Amygdala (tissue), 56 donors: ENCODE data around the gene CKS2.
"Not testable (repeated sequence)": the region's sequence is repeated elsewhere in the genome, so short reads cannot be mapped to it uniquely, and the experiment has no call there.

ENCODE experiments used
- DNase-seq, 56 donors: peaks; one replicate each; lab custom pipeline; 2025; lab: John Stamatoyannopoulos, UW

The CKS2 gene

GRCh38 chr9:89309608-89310474 lies 1.2 kb upstream of the CKS2 start:
- DNase-seq = peak in 1 of 56 donors; percentile 36

DNA sequence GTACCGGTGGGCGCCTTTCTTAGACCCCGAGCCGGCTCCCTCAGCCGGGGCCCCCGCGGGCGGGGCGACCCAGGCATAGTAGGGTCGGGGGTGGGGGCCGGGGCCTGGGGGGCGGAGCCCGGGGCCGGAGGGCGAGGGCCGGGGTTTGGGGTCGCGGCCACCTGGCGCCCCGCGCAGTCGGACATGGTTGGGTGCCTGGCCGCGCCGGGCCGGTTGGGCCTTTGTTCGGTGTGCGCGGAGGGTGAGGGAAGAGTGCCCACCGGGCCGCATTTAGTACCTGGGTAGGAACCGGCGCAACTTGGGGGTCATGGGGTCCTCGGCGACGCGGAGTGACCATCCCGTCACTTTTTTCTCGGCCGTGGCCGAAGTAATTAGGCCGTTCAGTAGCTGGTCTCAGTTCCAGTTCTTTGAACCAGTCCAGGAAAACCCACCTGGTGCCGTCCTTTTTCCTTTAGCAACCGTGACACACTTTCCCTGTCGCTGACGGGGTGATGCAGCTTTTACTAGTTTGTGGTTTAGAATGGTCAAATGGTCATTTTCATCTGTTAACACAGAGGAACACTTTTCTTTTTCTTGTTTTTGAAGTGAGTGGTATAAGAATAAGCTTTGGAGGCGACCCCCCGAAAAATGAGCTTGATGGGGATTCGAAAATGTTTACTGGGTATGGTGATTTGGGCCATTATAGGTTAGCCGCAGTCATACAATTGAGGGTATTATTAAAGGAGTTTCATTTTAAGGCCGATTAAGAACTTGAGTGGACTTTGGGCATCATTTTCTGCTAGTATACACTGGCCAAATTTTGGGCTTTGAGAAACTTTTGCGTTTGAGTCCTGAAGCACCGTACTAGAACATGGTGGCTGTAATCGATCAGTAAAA lies 589 bp downstream of the CKS2 start:
- DNase-seq = peak in 2 of 56 donors; percentile 32 to 64

GRCh38 chr9:89312222-89312571 lies 1.2 kb downstream of the CKS2 start:
- DNase-seq = no peak

- no peak for DNase-seq
These were observed 2.8 kb downstream of the CKS2 start for GRCh38 chr9:89313842-89314241.

GRCh38 chr9:89314955-89315354 lies 4.0 kb downstream of the CKS2 start:
- DNase-seq = no peak

- DNase-seq = no peak
These were observed 4.5 kb downstream of the CKS2 start for GRCh38 chr9:89315482-89315881.

DNA sequence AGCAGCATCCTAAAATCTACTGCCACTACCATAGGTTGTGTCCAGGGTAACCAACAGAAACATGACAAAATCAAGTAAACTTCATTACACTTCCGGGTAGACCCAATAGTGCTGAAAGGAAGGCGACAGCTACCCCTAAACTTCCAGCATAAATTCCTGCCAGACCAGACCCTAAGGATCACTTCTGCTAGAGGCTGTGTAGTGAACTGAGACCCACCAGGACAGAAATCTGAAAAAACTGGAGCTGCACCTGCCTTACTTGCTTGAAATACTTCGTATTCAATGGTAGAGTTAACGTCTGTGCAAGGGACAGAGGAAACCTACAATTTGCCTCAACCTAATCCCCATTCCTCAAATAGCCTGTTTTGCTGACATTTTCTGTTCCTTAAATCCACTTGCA lies 6.3 kb downstream of the CKS2 start:
- DNase-seq = no peak

DNA sequence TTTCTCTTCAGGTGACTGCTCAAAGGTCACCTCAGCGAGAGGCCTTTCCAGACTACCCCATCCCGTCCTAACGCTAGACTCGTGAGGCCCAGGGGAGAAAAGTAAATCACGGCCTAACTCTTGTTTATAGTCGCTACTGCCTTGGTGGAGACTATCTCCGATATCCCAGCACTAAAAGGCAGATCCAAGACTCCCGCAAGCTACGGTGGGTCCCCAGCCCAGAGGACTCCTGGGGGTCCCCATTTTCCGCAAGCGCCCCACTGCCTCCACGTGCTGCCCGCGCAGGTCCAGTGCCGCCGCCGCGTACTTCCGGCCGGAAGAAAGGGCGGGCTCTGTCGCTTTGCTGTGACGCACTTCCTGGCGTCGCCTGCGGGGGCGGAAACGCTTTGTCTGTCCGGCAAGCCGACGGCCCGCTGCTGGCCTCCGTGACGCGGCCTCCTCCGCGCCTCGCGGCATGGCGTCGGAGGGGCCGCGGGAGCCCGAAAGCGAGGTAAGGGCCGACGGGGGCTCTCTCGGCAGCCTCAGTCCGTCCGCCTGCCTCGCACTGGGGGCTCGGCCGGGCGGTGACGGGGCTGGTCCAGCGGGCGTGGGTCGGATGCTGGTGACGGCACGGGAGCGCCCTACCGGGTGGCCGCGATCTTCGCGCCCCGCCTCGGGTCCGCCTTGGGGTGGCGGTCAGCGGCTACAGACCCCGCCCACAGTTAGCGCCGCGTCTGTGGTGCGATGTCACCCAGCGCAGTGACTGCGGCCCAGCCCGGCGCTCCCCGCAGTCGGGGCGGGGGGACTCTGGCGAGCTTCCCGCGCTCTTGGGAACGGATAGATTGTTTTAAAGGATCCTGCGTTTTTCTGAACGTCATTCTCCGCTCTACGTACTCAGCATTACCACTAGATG lies 7.4 kb downstream of the CKS2 start, which contains the start of gene SECISBP2:
TSS of gene SECISBP2 (plus strand) at position 378 of the 892 bp plus-strand sequence. CDS start at position 455, 77 bp downstream.
- DNase-seq = peak; percentile 74 to 99 (median 92)

DNA sequence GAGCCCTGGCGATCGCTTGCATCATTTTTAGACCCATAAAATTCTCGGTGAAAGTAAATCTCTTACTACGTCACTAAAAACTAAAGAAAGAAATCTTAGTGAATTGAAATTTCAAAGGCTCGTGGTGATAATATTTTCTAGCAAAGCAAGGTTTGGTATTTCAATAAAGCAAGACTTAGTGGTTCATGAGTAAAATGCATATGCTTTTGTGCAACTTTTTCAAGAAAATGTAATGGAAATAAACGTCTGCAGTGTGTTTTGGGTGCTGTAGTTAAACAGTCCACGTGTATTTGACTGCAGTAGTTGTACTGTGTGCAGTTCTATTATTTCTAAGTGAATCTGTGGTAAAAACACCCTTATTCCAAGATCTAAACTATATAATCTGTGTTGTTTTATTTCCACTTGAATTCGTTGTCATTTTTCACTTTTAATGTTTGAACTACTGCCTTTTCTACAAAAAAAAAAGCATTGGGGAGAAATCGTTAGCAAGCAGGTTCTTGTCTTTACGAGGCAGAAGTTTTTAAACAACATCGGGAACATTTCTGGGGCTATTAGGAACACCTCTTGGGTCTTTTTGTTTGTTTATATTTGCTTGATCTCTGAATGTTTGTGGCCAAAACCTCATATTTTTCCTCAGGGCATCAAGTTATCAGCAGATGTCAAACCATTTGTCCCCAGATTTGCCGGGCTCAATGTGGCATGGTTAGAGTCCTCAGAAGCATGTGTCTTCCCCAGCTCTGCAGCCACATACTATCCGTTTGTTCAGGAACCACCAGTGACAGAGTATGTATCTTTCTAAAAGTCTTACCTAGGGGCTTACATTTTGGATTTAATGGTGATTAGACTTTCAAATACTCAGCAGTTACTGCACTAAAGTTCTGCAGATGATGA lies 8.3 kb downstream of the CKS2 start:
- DNase-seq = no peak

- DNase-seq = no peak
These were observed 12.4 kb downstream of the CKS2 start for GRCh38 chr9:89323390-89323789.

- DNase-seq = no peak
These were observed 14.7 kb downstream of the CKS2 start for GRCh38 chr9:89325733-89326132.

- no peak for DNase-seq
These were observed 17.1 kb downstream of the CKS2 start for GRCh38 chr9:89328064-89328463.

DNA sequence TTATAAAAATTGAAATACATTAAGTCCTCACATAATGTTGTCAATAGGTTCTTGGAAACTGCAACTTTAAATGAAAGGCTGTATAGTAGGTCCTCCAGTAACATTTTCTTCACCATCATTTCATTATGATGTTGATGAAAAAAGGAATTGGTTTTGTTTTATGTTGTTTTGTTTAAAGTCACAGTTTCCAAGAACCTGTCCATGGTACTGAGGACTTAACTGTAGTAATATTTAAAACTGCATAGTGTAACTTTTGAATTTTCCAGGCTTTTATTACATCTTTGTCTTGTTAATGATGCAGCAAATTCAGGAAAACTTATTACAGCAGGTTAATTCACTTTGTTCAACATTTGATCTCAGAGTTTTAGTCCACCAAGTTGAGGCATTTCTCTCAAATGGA lies 18.9 kb downstream of the CKS2 start:
- DNase-seq = no peak

DNA sequence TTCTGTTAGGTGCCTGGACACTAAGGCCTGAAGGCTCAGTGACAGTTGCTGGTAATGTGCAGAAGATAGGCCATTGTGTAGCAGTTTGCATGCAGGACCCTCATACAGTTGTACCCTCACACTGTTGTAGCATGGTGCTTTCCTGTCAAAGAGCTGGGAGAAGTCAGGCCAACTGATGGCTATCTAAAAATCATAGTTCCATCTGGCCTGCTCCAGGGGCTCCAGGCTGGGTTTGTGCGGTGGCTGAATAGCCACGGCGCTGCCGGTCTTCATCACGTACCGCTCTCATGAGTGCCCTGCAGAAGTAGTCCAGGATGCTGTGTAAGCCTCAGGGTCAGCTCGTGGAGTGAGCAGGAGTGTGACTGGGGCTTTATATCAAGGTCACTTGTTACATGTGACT lies 19.5 kb downstream of the CKS2 start:
- DNase-seq = no peak

- no peak for DNase-seq
These were observed 28.8 kb downstream of the CKS2 start for GRCh38 chr9:89339807-89340206.

DNA sequence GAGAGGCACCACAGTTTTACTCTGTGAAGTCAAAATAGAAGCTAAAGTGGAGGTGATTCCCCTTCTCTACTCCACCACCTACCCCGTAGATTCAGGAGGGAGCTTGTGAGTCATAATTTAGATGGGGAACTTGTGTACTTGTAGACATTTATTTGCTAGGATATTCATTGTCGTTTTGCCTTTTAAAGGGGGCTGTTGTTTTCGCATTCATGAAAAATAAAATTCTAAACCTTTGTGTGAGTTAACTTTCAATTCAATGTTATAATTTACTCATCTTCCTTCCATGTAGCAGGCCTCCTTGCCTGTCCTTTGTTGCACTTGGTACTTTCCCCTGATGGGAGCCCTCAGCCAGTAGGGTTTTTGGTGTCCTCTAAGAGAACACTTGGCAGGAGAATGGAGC lies 29.3 kb downstream of the CKS2 start:
- no peak for DNase-seq

DNA sequence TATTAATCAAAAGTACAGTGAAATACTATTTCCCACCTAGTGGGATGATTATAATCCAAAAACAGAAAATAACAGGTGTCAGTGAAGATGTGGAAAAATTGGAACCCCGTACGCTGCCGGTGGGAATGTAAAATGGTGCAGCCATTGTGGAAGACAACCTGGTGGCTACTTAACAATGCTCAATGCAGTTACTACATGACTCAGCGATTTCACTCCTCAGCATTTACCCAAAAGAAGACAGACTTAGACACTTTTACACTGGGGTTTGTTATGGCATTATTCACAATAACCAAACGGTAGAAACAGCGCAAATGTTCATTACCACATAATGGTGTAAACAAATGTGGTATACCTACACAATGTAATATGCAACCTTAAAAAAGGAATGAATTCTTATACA lies 31.2 kb downstream of the CKS2 start:
- no peak for DNase-seq

DNA sequence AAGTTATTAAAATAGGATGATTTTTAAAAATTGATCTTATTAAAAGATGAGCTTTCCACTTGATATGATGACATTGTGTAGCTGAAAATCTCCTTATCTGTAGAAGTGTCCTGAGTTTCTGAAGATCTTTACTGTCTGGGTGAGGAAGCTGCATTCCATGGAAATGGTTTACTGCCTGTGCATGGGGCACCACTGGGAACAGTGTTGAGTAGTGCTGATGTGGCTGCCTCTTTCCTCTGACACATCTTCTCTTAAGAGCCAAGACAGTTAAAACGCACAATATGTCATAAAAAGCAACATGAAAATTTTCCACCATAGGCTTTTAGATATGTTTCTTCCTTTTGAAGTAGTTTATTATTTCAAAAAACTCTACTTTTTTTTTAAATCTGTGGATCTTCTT lies 32.0 kb downstream of the CKS2 start:
- no peak for DNase-seq

- not testable (repeated sequence) for DNase-seq
These were observed 32.8 kb downstream of the CKS2 start for GRCh38 chr9:89343812-89344211.

- DNase-seq = no peak
These were observed 34.5 kb downstream of the CKS2 start for GRCh38 chr9:89345476-89345875.
